Keratinocyte (primary cell): ENCODE results near the gene CRABP2. TPM values are rescaled to one million over a fixed set of nuclear protein-coding genes. Genes with fewer than 3 reads are reported as not detected.

Experiments used
- DNase-seq: peaks from one replicate; pipeline ENCODE4 v3.0.0-alpha.2; 2011; ENCODE audit warnings: low read depth, missing footprints, low spot score
- FAIRE-seq: peaks from 2 replicates; lab custom pipeline; 2011; peaks lifted over from hg19 to GRCh38; lab: Jason Lieb, UNC
- H2AFZ ChIP-seq: 2 replicates; pipeline ENCODE4 v1.6.0; 2012; ENCODE audit warnings: low read length, control low read depth, inconsistent platforms; ENCODE audit not compliant: control insufficient read depth
- H3K27ac ChIP-seq: 2 replicates; pipeline ENCODE4 v1.5.1; 2011; ENCODE audit warnings: low read length; ENCODE audit not compliant: control insufficient read depth, insufficient read depth
- H3K27me3 ChIP-seq: 3 replicates; pipeline ENCODE4 v1.6.0; 2011; ENCODE audit warnings: low read length; ENCODE audit not compliant: control insufficient read depth, insufficient read depth; ENCODE audit errors: extremely low read depth
- H3K36me3 ChIP-seq, 2 experiments: 2 replicates in 1 of 2; 3 replicates in 1 of 2; pipeline ENCODE4 v1.5.1; 2011; ENCODE audit warnings: low read length in 2 of 2, mild to moderate bottlenecking in 1 of 2; ENCODE audit not compliant: control insufficient read depth in 2 of 2, insufficient read depth in 2 of 2; ENCODE audit errors: extremely low read depth in 1 of 2
- H3K4me1 ChIP-seq: 3 replicates; pipeline ENCODE4 v1.5.1; 2011; ENCODE audit warnings: low read length; ENCODE audit not compliant: control insufficient read depth, insufficient read depth; ENCODE audit errors: extremely low read depth
- H3K4me2 ChIP-seq: 3 replicates; pipeline ENCODE4 v1.6.0; 2011; ENCODE audit warnings: low read depth, low read length; ENCODE audit not compliant: control insufficient read depth, insufficient read depth; ENCODE audit errors: extremely low read depth
- H3K4me3 ChIP-seq, 3 experiments: fragments of 200-600 bp in 1 of 3; sonication (generic) in 1 of 3; 2 replicates in 2 of 3; 3 replicates in 1 of 3; pipeline ENCODE4 v1.5.1; 2011 to 2016; ENCODE audit warnings: low read length in 3 of 3, mild to moderate bottlenecking in 3 of 3, control low read depth in 2 of 3, inconsistent platforms in 1 of 3, low read depth in 1 of 3, mixed read lengths in 1 of 3, mixed run types in 1 of 3, moderate library complexity in 1 of 3; ENCODE audit not compliant: control insufficient read depth in 2 of 3, insufficient read depth in 2 of 3; ENCODE audit errors: extremely low read depth in 1 of 3
- H3K79me2 ChIP-seq: 2 replicates; pipeline ENCODE4 v1.6.0; 2012; ENCODE audit warnings: low read length; ENCODE audit not compliant: control insufficient read depth, insufficient read depth
- H3K9ac ChIP-seq: 3 replicates; pipeline ENCODE4 v1.6.0; 2011; ENCODE audit warnings: low read length; ENCODE audit not compliant: control insufficient read depth, insufficient read depth; ENCODE audit errors: extremely low read depth
- H3K9me1 ChIP-seq: 3 replicates; pipeline ENCODE4 v1.6.0; 2011; ENCODE audit warnings: low read length; ENCODE audit not compliant: control insufficient read depth, insufficient read depth; ENCODE audit errors: extremely low read depth
- H3K9me3 ChIP-seq: 2 replicates; pipeline ENCODE4 v1.5.1; 2012; ENCODE audit warnings: low read depth, low read length; ENCODE audit not compliant: control insufficient read depth
- H4K20me1 ChIP-seq: 3 replicates; pipeline ENCODE4 v1.6.0; 2011; ENCODE audit warnings: low read length; ENCODE audit not compliant: control insufficient read depth, insufficient read depth; ENCODE audit errors: extremely low read depth
- CTCF ChIP-seq, 3 experiments: IDR thresholded peaks in 1 of 3; conservative IDR thresholded peaks in 1 of 3; optimal IDR thresholded peaks in 1 of 3; 2 replicates in 2 of 3; 3 replicates in 1 of 3; pipeline versions ENCODE3 to v1.5.1; 2011; ENCODE audit warnings: low read length in 3 of 3, mild to moderate bottlenecking in 3 of 3, moderate library complexity in 2 of 3, control low read depth in 1 of 3, inconsistent platforms in 1 of 3; ENCODE audit not compliant: insufficient read depth in 2 of 3; ENCODE audit errors: extremely low read depth in 1 of 3
- EZH2 ChIP-seq: IDR thresholded peaks from one replicate; pipeline ENCODE4 v1.6.1; 2012; ENCODE audit warnings: inconsistent platforms, mild to moderate bottlenecking, low read length, moderate library complexity
- dilution Hi-C: fragments of 300-500 bp; cut with MboI; formaldehyde crosslinking; loops from one replicate; pipeline ENCODE4 v1.7.0; 2020; ENCODE audit warnings: low sequenced_read_pairs; ENCODE audit not compliant: extremely low pct_ligation_motif_present
- polyA plus RNA-seq, 5 experiments: library from polyadenylated mRNA; depleted of rRNA in 3 of 5; stranded (reverse) in 3 of 5; stranded (forward) in 1 of 5; unstranded in 1 of 5; fragments of >200 nt; gene quantifications; 1 replicate in 1 of 5; 2 replicates in 3 of 5; 3 replicates in 1 of 5; pipeline versions ENCODE4 v1.2.1 to v1.2.3, GENCODE V29; 2011 to 2012; ENCODE audit warnings: missing spikeins in 2 of 5, low read depth in 1 of 5, low replicate concordance in 1 of 5

CRABP2 gene
- polyA plus RNA-seq, 1 donor (not counting 4 experiments of a cell fraction or from before 2014, with no cell fraction given) = 8.4 TPM

- Histone ChIP-seq H3K79me2 (no peaks in the 10 kb centered on the region), H3K9ac (no peak overlapping the region), H3K9me3 (no peaks in the 10 kb centered on the region), H3K9me1 (no peaks in the 10 kb centered on the region), H4K20me1 (no peaks in the 10 kb centered on the region), H3K4me3 (no peak overlapping the region), H3K27ac (no peak overlapping the region), H3K27me3 (peaks cover 25% of the 10 kb centered on the region), H3K4me2 (no peak overlapping the region), H2AFZ (no peak overlapping the region), H3K36me3 (no peaks in the 10 kb centered on the region), H3K4me1 (peaks cover 22% of the 10 kb centered on the region)
- dilution Hi-C loops = no loop called here
- FAIRE-seq = no peak
- no peak for DNase-seq
- TF ChIP-seq CTCF (optimal IDR thresholded peaks at IDR 0.05 in 1 of 3, IDR thresholded peaks at IDR 0.05 in 1 of 3, conservative IDR thresholded peaks at IDR 0.05 in 1 of 3; ENCODE audit: extremely low read depth in 1 of 3, insufficient read depth in 2 of 3, low read length in 3 of 3) (no peak), EZH2 (no peak)
Observed at GRCh38 chr1:156681196-156681960, 24.0 kb downstream of the CRABP2 start.

- no peaks in the 10 kb centered on the region for H3K36me3 ChIP-seq
- no peak for DNase-seq
- H3K27ac ChIP-seq = no peak overlapping the region
- H3K9ac ChIP-seq = no peak overlapping the region
- no peaks in the 10 kb centered on the region for H4K20me1 ChIP-seq
- TF ChIP-seq EZH2 (no peak), CTCF (optimal IDR thresholded peaks at IDR 0.05 in 1 of 3, IDR thresholded peaks at IDR 0.05 in 1 of 3, conservative IDR thresholded peaks at IDR 0.05 in 1 of 3; ENCODE audit: extremely low read depth in 1 of 3, insufficient read depth in 2 of 3, low read length in 3 of 3) (no peak)
- H2AFZ ChIP-seq = no peak overlapping the region
- H3K27me3 ChIP-seq = peaks cover 38% of the 10 kb centered on the region
- H3K4me3 ChIP-seq = no peak overlapping the region
- H3K9me3 ChIP-seq = no peaks in the 10 kb centered on the region
- dilution Hi-C loops = no loop called here
- no peak for FAIRE-seq
- H3K4me2 ChIP-seq = no peak overlapping the region
- no peaks in the 10 kb centered on the region for H3K9me1 ChIP-seq
- H3K4me1 ChIP-seq = peaks cover 21% of the 10 kb centered on the region
- no peaks in the 10 kb centered on the region for H3K79me2 ChIP-seq
Observed at GRCh38 chr1:156680056-156680455, 25.3 kb downstream of the CRABP2 start.
